GM21576 (cell line): ENCODE measurements around the gene ZNF546.

ENCODE experiments used
- ATAC-seq: cut with Tn5 transposase; IDR thresholded peaks from one replicate; pipeline ENCODE4 v1.9.1; 2021; ENCODE audit warnings: mild to moderate bottlenecking, moderate library complexity; ENCODE audit not compliant: unreplicated experiment

The ZNF546 gene

GRCh38 chr19:40054632-40055031, 57.8 kb downstream of the ZNF546 start:
- ATAC-seq = no peak

GRCh38 chr19:40055049-40055448, 58.2 kb downstream of the ZNF546 start:
- ATAC-seq = no peak

GRCh38 chr19:40055832-40056504, 59.1 kb downstream of the ZNF546 start, which contains the start of gene ZNF780B:
TSS of gene ZNF780B (minus strand) at chr19:40056231. CDS start at chr19:40050332, 5,899 bp downstream.
- peak; percentile 82 for ATAC-seq

- no peak for ATAC-seq
These were observed 59.6 kb downstream of the ZNF546 start for GRCh38 chr19:40056505-40056904.

- ATAC-seq = no peak
These were observed 60.3 kb downstream of the ZNF546 start for GRCh38 chr19:40057166-40057565.

GRCh38 chr19:40059624-40060023, 62.8 kb downstream of the ZNF546 start:
- ATAC-seq = no peak

- ATAC-seq = no peak
These were observed 73.2 kb downstream of the ZNF546 start for GRCh38 chr19:40070058-40070457.
